Measurements from ENCODE around the gene STXBP5L.

STXBP5L gene

GRCh38 chr3:120908795-120909601 lies 993 bp downstream of the STXBP5L start:
- Histone ChIP-seq H3K4me3 (ENCODE audit: extremely low read depth, insufficient read depth, low read length, poor library complexity, severe bottlenecking) (peak overlapping the region; percentile 55), H3K4me1 (ENCODE audit: control insufficient read depth, insufficient read depth, low read length, poor library complexity, severe bottlenecking) (no peaks in the 10 kb centered on the region), H3K27ac (ENCODE audit: low read depth, low read length, severe bottlenecking) (no peak overlapping the region), H3K36me3 (ENCODE audit: control insufficient read depth, insufficient read depth, low read length) (no peaks in the 10 kb centered on the region), H3K9me3 (ENCODE audit: control insufficient read depth, low read length) (no peaks in the 10 kb centered on the region)
- 0 to 5% methylated on average over 10 to 12 of the region's 26 CpGs for WGBS, 2 experiments (ENCODE audit: insufficient coverage in 2 of 2)

DNA sequence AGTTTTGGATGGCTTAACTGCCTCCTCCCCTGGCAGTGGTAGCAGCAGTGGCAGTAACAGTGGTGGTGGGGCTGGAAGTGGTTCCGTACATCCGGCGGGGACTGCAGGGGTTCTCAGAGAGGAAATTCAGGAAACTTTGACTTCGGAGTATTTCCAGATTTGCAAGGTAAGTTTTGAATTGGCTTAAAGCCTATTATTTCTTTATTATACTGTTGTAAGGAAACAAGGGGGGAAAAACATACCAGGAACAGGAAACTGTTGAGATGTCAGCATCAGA lies 1.5 kb downstream of the STXBP5L start:
- H3K36me3 ChIP-seq (ENCODE audit: control insufficient read depth, insufficient read depth, low read length): no peaks in the 10 kb centered on the region
- H3K4me1 ChIP-seq (ENCODE audit: control insufficient read depth, insufficient read depth, low read length, poor library complexity, severe bottlenecking): no peaks in the 10 kb centered on the region
- WGBS, 2 experiments (ENCODE audit: insufficient coverage in 2 of 2): no CpG with 5 or more reads among the region's 4 CpGs
- H3K9me3 ChIP-seq (ENCODE audit: control insufficient read depth, low read length): no peaks in the 10 kb centered on the region
- H3K4me3 ChIP-seq (ENCODE audit: extremely low read depth, insufficient read depth, low read length, poor library complexity, severe bottlenecking): peak overlapping the region; percentile 55
- H3K27ac ChIP-seq (ENCODE audit: low read depth, low read length, severe bottlenecking): no peak overlapping the region

GRCh38 chr3:120926146-120926545 lies 18.1 kb downstream of the STXBP5L start:
- no peak overlapping the region for H3K4me3 ChIP-seq (ENCODE audit: extremely low read depth, insufficient read depth, low read length, poor library complexity, severe bottlenecking)
- 80% methylated on average over 1 of the region's 1 CpG; no CpG with 5 or more reads in 1 of the 2 experiments for WGBS, 2 experiments (ENCODE audit: insufficient coverage in 2 of 2)
- peaks cover 7% of the 10 kb centered on the region for H3K9me3 ChIP-seq (ENCODE audit: control insufficient read depth, low read length)
- no peaks in the 10 kb centered on the region for H3K36me3 ChIP-seq (ENCODE audit: control insufficient read depth, insufficient read depth, low read length)
- no peak overlapping the region for H3K27ac ChIP-seq (ENCODE audit: low read depth, low read length, severe bottlenecking)
- no peaks in the 10 kb centered on the region for H3K4me1 ChIP-seq (ENCODE audit: control insufficient read depth, insufficient read depth, low read length, poor library complexity, severe bottlenecking)

GRCh38 chr3:120928991-120929390 lies 21.0 kb downstream of the STXBP5L start:
- H3K9me3 ChIP-seq (ENCODE audit: control insufficient read depth, low read length): peaks cover 7% of the 10 kb centered on the region
- WGBS, 2 experiments (ENCODE audit: insufficient coverage in 2 of 2): 67 to 100% methylated on average over 1 of the region's 1 CpG
- no peak overlapping the region for H3K27ac ChIP-seq (ENCODE audit: low read depth, low read length, severe bottlenecking)
- H3K4me3 ChIP-seq (ENCODE audit: extremely low read depth, insufficient read depth, low read length, poor library complexity, severe bottlenecking): no peak overlapping the region
- no peaks in the 10 kb centered on the region for H3K36me3 ChIP-seq (ENCODE audit: control insufficient read depth, insufficient read depth, low read length)
- no peaks in the 10 kb centered on the region for H3K4me1 ChIP-seq (ENCODE audit: control insufficient read depth, insufficient read depth, low read length, poor library complexity, severe bottlenecking)

DNA sequence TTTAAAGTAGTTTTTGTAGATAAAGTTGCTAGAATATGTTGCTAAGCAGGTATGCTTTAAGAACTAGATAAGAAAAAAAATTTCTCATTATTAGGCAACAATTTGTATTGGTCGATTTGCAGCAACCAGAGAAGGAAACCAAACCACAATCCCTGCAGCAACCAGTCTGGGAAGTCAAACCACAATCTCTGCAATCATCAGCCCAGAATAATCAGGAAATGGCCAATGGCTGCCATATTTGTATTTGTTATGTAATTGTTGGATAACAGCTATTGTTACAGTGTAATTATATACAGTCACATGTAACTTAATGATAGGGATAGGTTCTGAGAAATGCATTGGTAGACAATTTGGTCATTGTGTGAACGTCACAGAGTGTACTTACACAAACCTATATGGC lies 23.6 kb downstream of the STXBP5L start:
- H3K27ac ChIP-seq (ENCODE audit: low read depth, low read length, severe bottlenecking): no peak overlapping the region
- peaks cover 2% of the 10 kb centered on the region for H3K9me3 ChIP-seq (ENCODE audit: control insufficient read depth, low read length)
- WGBS, 2 experiments (ENCODE audit: insufficient coverage in 2 of 2): no CpG with 5 or more reads among the region's 2 CpGs
- no peaks in the 10 kb centered on the region for H3K36me3 ChIP-seq (ENCODE audit: control insufficient read depth, insufficient read depth, low read length)
- no peak overlapping the region for H3K4me3 ChIP-seq (ENCODE audit: extremely low read depth, insufficient read depth, low read length, poor library complexity, severe bottlenecking)
- no peaks in the 10 kb centered on the region for H3K4me1 ChIP-seq (ENCODE audit: control insufficient read depth, insufficient read depth, low read length, poor library complexity, severe bottlenecking)

DNA sequence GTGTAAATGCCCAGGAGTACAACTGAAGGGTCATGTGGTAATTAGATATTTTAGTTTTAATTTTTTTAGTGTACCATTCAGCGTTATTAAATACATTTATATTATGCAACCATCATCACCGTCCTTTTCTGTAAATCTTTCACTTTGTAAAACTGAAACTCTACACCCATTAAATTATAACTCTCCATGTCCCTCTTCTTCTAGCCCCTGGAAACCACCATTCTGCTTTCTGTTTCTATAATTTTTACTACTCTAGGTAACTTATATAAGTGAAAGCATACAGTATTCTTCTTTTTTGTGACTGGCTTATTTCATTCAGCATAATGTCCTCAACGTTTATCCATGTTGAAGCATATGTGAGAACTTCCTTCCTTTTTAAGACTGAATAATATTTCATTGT lies 48.1 kb downstream of the STXBP5L start:
- H3K9me3 ChIP-seq (ENCODE audit: control insufficient read depth, low read length): no peaks in the 10 kb centered on the region
- no peak overlapping the region for H3K4me3 ChIP-seq (ENCODE audit: extremely low read depth, insufficient read depth, low read length, poor library complexity, severe bottlenecking)
- H3K4me1 ChIP-seq (ENCODE audit: control insufficient read depth, insufficient read depth, low read length, poor library complexity, severe bottlenecking): no peaks in the 10 kb centered on the region
- 17% methylated on average over 1 of the region's 3 CpGs; no CpG with 5 or more reads in 1 of the 2 experiments for WGBS, 2 experiments (ENCODE audit: insufficient coverage in 2 of 2)
- no peak overlapping the region for H3K27ac ChIP-seq (ENCODE audit: low read depth, low read length, severe bottlenecking)
- no peaks in the 10 kb centered on the region for H3K36me3 ChIP-seq (ENCODE audit: control insufficient read depth, insufficient read depth, low read length)

GRCh38 chr3:120982608-120983320 lies 74.8 kb downstream of the STXBP5L start:
- H3K9me3 ChIP-seq (ENCODE audit: control insufficient read depth, low read length): no peaks in the 10 kb centered on the region
- no peaks in the 10 kb centered on the region for H3K4me1 ChIP-seq (ENCODE audit: control insufficient read depth, insufficient read depth, low read length, poor library complexity, severe bottlenecking)
- no peak overlapping the region for H3K4me3 ChIP-seq (ENCODE audit: extremely low read depth, insufficient read depth, low read length, poor library complexity, severe bottlenecking)
- WGBS, 2 experiments (ENCODE audit: insufficient coverage in 2 of 2): 88 to 100% methylated on average over 1 to 3 of the region's 3 CpGs
- H3K27ac ChIP-seq (ENCODE audit: low read depth, low read length, severe bottlenecking): no peak overlapping the region
- no peaks in the 10 kb centered on the region for H3K36me3 ChIP-seq (ENCODE audit: control insufficient read depth, insufficient read depth, low read length)

DNA sequence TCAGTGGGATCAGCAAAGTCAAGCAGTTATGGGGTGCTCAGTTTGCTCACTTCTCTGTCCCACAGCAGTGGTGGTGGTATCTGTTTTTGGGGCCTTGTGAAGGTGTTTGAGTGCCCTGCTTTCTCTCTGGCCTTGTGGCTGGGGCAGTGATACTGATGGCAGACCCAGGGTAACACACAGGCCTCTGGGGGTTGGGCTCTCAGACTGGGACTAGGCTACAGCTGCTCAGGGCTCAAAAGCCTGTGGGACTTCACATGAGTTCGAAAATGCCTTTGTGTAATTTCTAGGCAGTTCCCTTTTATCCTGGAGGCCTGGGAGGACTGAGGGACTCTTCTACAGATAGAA lies 75.3 kb downstream of the STXBP5L start:
- 80% methylated on average over 1 of the region's 1 CpG; no CpG with 5 or more reads in 1 of the 2 experiments for WGBS, 2 experiments (ENCODE audit: insufficient coverage in 2 of 2)
- no peak overlapping the region for H3K4me3 ChIP-seq (ENCODE audit: extremely low read depth, insufficient read depth, low read length, poor library complexity, severe bottlenecking)
- no peaks in the 10 kb centered on the region for H3K9me3 ChIP-seq (ENCODE audit: control insufficient read depth, low read length)
- H3K36me3 ChIP-seq (ENCODE audit: control insufficient read depth, insufficient read depth, low read length): no peaks in the 10 kb centered on the region
- H3K27ac ChIP-seq (ENCODE audit: low read depth, low read length, severe bottlenecking): no peak overlapping the region
- H3K4me1 ChIP-seq (ENCODE audit: control insufficient read depth, insufficient read depth, low read length, poor library complexity, severe bottlenecking): no peaks in the 10 kb centered on the region

GRCh38 chr3:120983841-120984240 lies 75.8 kb downstream of the STXBP5L start:
- H3K9me3 ChIP-seq (ENCODE audit: control insufficient read depth, low read length): no peaks in the 10 kb centered on the region
- 47% methylated on average over 2 of the region's 2 CpGs; no CpG with 5 or more reads in 1 of the 2 experiments for WGBS, 2 experiments (ENCODE audit: insufficient coverage in 2 of 2)
- H3K4me3 ChIP-seq (ENCODE audit: extremely low read depth, insufficient read depth, low read length, poor library complexity, severe bottlenecking): no peak overlapping the region
- no peaks in the 10 kb centered on the region for H3K4me1 ChIP-seq (ENCODE audit: control insufficient read depth, insufficient read depth, low read length, poor library complexity, severe bottlenecking)
- no peak overlapping the region for H3K27ac ChIP-seq (ENCODE audit: low read depth, low read length, severe bottlenecking)
- H3K36me3 ChIP-seq (ENCODE audit: control insufficient read depth, insufficient read depth, low read length): no peaks in the 10 kb centered on the region

- Histone ChIP-seq H3K4me3 (ENCODE audit: extremely low read depth, insufficient read depth, low read length, poor library complexity, severe bottlenecking) (no peak overlapping the region), H3K27ac (ENCODE audit: low read depth, low read length, severe bottlenecking) (no peak overlapping the region), H3K4me1 (ENCODE audit: control insufficient read depth, insufficient read depth, low read length, poor library complexity, severe bottlenecking) (no peaks in the 10 kb centered on the region), H3K9me3 (ENCODE audit: control insufficient read depth, low read length) (no peaks in the 10 kb centered on the region), H3K36me3 (ENCODE audit: control insufficient read depth, insufficient read depth, low read length) (no peaks in the 10 kb centered on the region)
- WGBS, 2 experiments (ENCODE audit: insufficient coverage in 2 of 2): no CpG with 5 or more reads among the region's 1 CpG
Observed at GRCh38 chr3:120985242-120985641, 77.2 kb downstream of the STXBP5L start.

- Histone ChIP-seq H3K27ac (ENCODE audit: low read depth, low read length, severe bottlenecking) (no peak overlapping the region), H3K9me3 (ENCODE audit: control insufficient read depth, low read length) (no peaks in the 10 kb centered on the region), H3K36me3 (ENCODE audit: control insufficient read depth, insufficient read depth, low read length) (no peaks in the 10 kb centered on the region), H3K4me1 (ENCODE audit: control insufficient read depth, insufficient read depth, low read length, poor library complexity, severe bottlenecking) (no peaks in the 10 kb centered on the region), H3K4me3 (ENCODE audit: extremely low read depth, insufficient read depth, low read length, poor library complexity, severe bottlenecking) (no peak overlapping the region)
- WGBS, 2 experiments (ENCODE audit: insufficient coverage in 2 of 2): 100% methylated on average over 1 of the region's 4 CpGs; no CpG with 5 or more reads in 1 of the 2 experiments
Observed at GRCh38 chr3:120988994-120989393, 81.0 kb downstream of the STXBP5L start.

All from mesodermal cell (in vitro differentiated cells).